ENCODE results near the gene MANBA.
"Not testable (repeated sequence)": the region's sequence is repeated elsewhere in the genome, so short reads cannot be mapped to it uniquely, and the experiment has no call there.

MANBA gene

GRCh38 chr4:102667001-102667400 is 93.8 kb downstream of the MANBA start:
- DNase-seq: no peak

- no peak for DNase-seq
Measured at GRCh38 chr4:102665527-102665926, 95.2 kb downstream of the MANBA start.

- peak; percentile 16 to 29 for DNase-seq
Measured at GRCh38 chr4:102663073-102663472, 97.7 kb downstream of the MANBA start.

- DNase-seq: no peak
Measured at GRCh38 chr4:102657206-102657605, 103.6 kb downstream of the MANBA start.

GRCh38 chr4:102647117-102647516 is 113.7 kb downstream of the MANBA start:
- no peak for DNase-seq

GRCh38 chr4:102642631-102643298 is 118.0 kb downstream of the MANBA start:
- no peak for DNase-seq

GRCh38 chr4:102641793-102642192 is 119.0 kb downstream of the MANBA start:
- no peak for DNase-seq

GRCh38 chr4:102640669-102641068 is 120.1 kb downstream of the MANBA start:
- no peak for DNase-seq

- no peak for DNase-seq
Measured at GRCh38 chr4:102639598-102639997, 121.2 kb downstream of the MANBA start.

GRCh38 chr4:102638621-102639020 is 122.1 kb downstream of the MANBA start:
- DNase-seq: no peak

GRCh38 chr4:102637391-102637790 is 123.4 kb downstream of the MANBA start:
- no peak for DNase-seq

GRCh38 chr4:102633100-102633499 is 127.7 kb downstream of the MANBA start:
- no peak for DNase-seq

GRCh38 chr4:102632241-102633065 is 128.3 kb downstream of the MANBA start:
- DNase-seq: no peak

- no peak for DNase-seq
Measured at GRCh38 chr4:102631616-102632015, 129.2 kb downstream of the MANBA start.

GRCh38 chr4:102629673-102630072 is 131.1 kb downstream of the MANBA start:
- DNase-seq: no peak

GRCh38 chr4:102627831-102628523 is 132.8 kb downstream of the MANBA start:
- no peak for DNase-seq

- peak; percentile 75 to 83 for DNase-seq
Measured at GRCh38 chr4:102625232-102625930, 135.4 kb downstream of the MANBA start.

GRCh38 chr4:102624505-102624904 is 136.3 kb downstream of the MANBA start:
- no peak for DNase-seq

GRCh38 chr4:102623622-102624021 is 137.1 kb downstream of the MANBA start:
- DNase-seq: no peak

GRCh38 chr4:102620697-102621497 is 139.9 kb downstream of the MANBA start:
- peak; percentile 30 to 34 for DNase-seq

- not testable (repeated sequence) for DNase-seq
Measured at GRCh38 chr4:102619776-102620631, 140.8 kb downstream of the MANBA start.
